ENCODE data around the gene VPS8. TPM values are rescaled to one million over a fixed set of nuclear protein-coding genes. Genes with fewer than 3 reads are reported as not detected.

Gene VPS8
- total and polyA plus RNA-seq, 2 of the 8 experiments (the other 6 are each of a cell fraction or from before 2014, with no cell fraction given): 13.0 to 41.0 TPM

- TF ChIP-seq MAFK (IDR thresholded peaks at IDR 0.05; ENCODE audit: low read depth, low read length) (no peak), E2F6 (IDR thresholded peaks at IDR 0.05) (no peak), POLR2A (IDR thresholded peaks at IDR 0.05; ENCODE audit: control extremely low read depth in 1 of 2, low read depth in 2 of 2, low read length in 2 of 2) (no peak), NANOG (IDR thresholded peaks at IDR 0.05; ENCODE audit: insufficient read depth, low read depth, low read length, poor library complexity, severe bottlenecking) (no peak), JUND (IDR thresholded peaks at IDR 0.05; ENCODE audit: low read length) (no peak), CBX8 (IDR thresholded peaks at IDR 0.05; ENCODE audit: borderline replicate concordance, low read depth, low read length) (no peak), BACH1 (IDR thresholded peaks at IDR 0.05; ENCODE audit: low read length) (no peak)
These were observed 61.2 kb downstream of the VPS8 start (continued) for GRCh38 chr3:184873141-184873540.
